DND-41 (cell line): ENCODE data around the gene H6PD.

Experiments
- ATAC-seq: fragments of 200-7000 bp; cut with Tn5 transposase; 3 replicates; pipeline ENCODE4 v1.9.1; 2021; ENCODE audit warnings: low read depth; ENCODE audit not compliant: insufficient read depth
- DNase-seq: peaks from one replicate; pipeline ENCODE4 v3.0.0-alpha.2; 2020
- H2AFZ ChIP-seq: 2 replicates; pipeline ENCODE4 v1.6.0; 2012; ENCODE audit warnings: low read depth, low read length
- H3K27ac ChIP-seq: 2 replicates; pipeline ENCODE4 v1.5.1; 2012; ENCODE audit warnings: low read length, inconsistent platforms
- H3K27me3 ChIP-seq: fragments of 200-600 bp; sonication (generic); 2 replicates; pipeline ENCODE4 v1.6.0; 2012; ENCODE audit warnings: low read length, mild to moderate bottlenecking, inconsistent platforms; ENCODE audit not compliant: insufficient read depth, poor library complexity
- H3K36me3 ChIP-seq: 2 replicates; pipeline ENCODE4 v1.5.1; 2012; ENCODE audit warnings: low read length, inconsistent platforms; ENCODE audit not compliant: insufficient read depth
- H3K4me1 ChIP-seq: 2 replicates; pipeline ENCODE4 v1.5.1; 2012; ENCODE audit warnings: mild to moderate bottlenecking, low read length; ENCODE audit not compliant: insufficient read depth
- H3K4me2 ChIP-seq: 2 replicates; pipeline ENCODE4 v1.6.0; 2012; ENCODE audit warnings: mild to moderate bottlenecking, moderate library complexity, low read length, inconsistent platforms; ENCODE audit not compliant: insufficient read depth
- H3K4me3 ChIP-seq, 2 experiments: fragments of 200-600 bp in 1 of 2; shearing (Covaris generic) in 1 of 2; 2 replicates each; pipeline ENCODE4 v1.5.1; 2012 to 2016; ENCODE audit warnings: inconsistent platforms in 2 of 2, low read length in 2 of 2, mild to moderate bottlenecking in 2 of 2, low read depth in 1 of 2, moderate library complexity in 1 of 2
- H3K79me2 ChIP-seq: 2 replicates; pipeline ENCODE4 v1.6.0; 2012; ENCODE audit warnings: low read length, inconsistent platforms; ENCODE audit not compliant: insufficient read depth
- H3K9ac ChIP-seq: 2 replicates; pipeline ENCODE4 v1.6.0; 2012; ENCODE audit warnings: low read depth, mild to moderate bottlenecking, inconsistent platforms, low read length, moderate library complexity
- H3K9me3 ChIP-seq: 2 replicates; pipeline ENCODE4 v1.5.1; 2012; ENCODE audit warnings: low read length, moderate library complexity, mild to moderate bottlenecking, inconsistent platforms; ENCODE audit not compliant: insufficient read depth, severe bottlenecking
- H4K20me1 ChIP-seq: 2 replicates; pipeline ENCODE4 v1.6.0; 2012; ENCODE audit warnings: low read length; ENCODE audit not compliant: insufficient read depth
- EZH2 ChIP-seq: IDR thresholded peaks from 3 replicates; pipeline ENCODE4 v1.6.1; 2012; ENCODE audit warnings: borderline replicate concordance, low read depth, mild to moderate bottlenecking, moderate library complexity, low read length, inconsistent platforms; ENCODE audit not compliant: severe bottlenecking
- TF ChIP-seq, protein P1 (sequence below): IDR thresholded peaks from 2 replicates; pipeline ENCODE4 v1.5.1; 2012; ENCODE audit warnings: borderline replicate concordance, low read length, moderate library complexity, mild to moderate bottlenecking; ENCODE audit not compliant: poor library complexity, severe bottlenecking; ENCODE audit errors: extremely low read depth

The H6PD gene

DNA sequence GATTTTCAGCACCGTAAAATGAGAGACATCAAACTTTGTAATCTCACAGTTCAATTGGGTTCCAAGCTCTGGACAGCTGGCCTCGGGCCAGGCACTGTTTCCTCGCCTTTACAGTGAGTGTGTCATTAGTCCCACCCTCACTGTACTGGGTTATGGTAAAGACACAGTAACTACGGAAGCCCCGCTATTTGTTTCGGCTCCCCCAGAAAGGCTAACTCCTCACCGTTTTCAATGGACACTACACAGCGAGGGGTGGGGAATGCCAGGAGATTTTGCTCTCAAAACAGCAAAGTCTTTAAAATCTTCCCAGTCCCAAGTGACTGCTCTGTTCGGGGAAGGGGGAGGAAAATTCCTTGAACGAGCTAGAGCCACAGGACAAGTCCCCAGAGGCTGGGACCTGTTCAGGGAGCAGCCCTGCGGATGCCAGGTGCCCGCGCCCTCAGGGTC, 57.4 kb downstream of the H6PD start:
- peaks cover 53% of the 10 kb centered on the region for H3K4me1 ChIP-seq
- peaks cover 16% of the 10 kb centered on the region for H3K36me3 ChIP-seq
- no peak overlapping the region for H3K27ac ChIP-seq
- peak overlapping the region; percentile 61 for H3K4me2 ChIP-seq
- no peaks in the 10 kb centered on the region for H3K27me3 ChIP-seq
- H2AFZ ChIP-seq, result no peak overlapping the region
- peaks cover 39% of the 10 kb centered on the region for H3K79me2 ChIP-seq
- ATAC-seq, result no peak
- peak overlapping the region in 1 of 2 experiments; percentile 61; a peak in 2 of 4 replicates for H3K4me3 ChIP-seq
- peaks cover 35% of the 10 kb centered on the region for H4K20me1 ChIP-seq
- H3K9ac ChIP-seq, result peak overlapping the region; percentile 70; the same call in 1 of the 2 replicates
- TF ChIP-seq, protein P1, sequence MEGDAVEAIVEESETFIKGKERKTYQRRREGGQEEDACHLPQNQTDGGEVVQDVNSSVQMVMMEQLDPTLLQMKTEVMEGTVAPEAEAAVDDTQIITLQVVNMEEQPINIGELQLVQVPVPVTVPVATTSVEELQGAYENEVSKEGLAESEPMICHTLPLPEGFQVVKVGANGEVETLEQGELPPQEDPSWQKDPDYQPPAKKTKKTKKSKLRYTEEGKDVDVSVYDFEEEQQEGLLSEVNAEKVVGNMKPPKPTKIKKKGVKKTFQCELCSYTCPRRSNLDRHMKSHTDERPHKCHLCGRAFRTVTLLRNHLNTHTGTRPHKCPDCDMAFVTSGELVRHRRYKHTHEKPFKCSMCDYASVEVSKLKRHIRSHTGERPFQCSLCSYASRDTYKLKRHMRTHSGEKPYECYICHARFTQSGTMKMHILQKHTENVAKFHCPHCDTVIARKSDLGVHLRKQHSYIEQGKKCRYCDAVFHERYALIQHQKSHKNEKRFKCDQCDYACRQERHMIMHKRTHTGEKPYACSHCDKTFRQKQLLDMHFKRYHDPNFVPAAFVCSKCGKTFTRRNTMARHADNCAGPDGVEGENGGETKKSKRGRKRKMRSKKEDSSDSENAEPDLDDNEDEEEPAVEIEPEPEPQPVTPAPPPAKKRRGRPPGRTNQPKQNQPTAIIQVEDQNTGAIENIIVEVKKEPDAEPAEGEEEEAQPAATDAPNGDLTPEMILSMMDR, result no peak
- TF ChIP-seq EZH2, result no peak
- DNase-seq, result no peak
- no peaks in the 10 kb centered on the region for H3K9me3 ChIP-seq

DNA sequence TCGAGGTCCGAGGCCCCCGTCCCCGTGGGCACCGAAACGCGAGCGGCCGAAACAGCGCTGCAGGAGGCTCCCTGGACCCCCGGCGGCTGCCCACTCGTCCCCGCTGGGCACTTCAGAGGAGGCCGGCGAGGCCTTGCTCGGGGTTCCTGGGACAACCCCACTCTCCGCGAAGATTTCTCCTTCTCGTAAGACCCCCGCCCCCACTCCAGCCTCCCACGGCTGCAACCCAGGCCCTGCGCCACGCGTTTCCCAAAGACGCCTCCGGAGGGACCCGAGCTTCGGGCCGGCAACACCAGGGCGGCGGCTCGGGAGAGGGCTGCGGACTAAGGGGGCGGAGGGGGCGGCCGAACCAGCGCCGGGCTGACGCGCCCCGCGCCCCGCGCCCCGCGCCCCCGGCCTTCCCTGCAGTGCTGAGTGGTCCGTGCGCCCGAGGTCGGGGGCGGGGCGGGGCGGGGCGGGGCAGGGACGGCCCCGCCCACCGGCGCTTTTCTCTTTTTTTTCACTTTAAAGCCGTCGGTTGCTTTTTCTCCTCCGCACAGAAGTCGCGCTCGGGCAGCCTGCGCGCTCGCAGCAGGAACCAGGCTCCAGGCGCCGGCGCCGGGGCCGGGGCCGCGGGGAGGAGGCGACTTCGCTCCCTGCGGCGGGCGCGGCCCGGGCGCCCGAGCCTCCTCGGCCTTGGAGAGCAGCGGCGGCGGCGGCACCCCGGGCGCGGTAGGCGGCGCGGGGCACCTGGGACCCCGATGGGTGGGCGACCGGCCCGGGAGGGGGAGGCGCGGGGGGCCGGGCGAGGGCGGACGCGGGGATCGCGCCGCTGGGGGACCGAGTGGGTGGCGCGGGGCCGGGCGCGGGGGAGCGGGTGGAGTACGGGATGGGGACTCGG, 58.0 kb downstream of the H6PD start, which contains the start of gene SPSB1:
Gene SPSB1, plus strand, starts transcription at position 534 of the 880 bp plus-strand sequence. CDS start 62,998 bp downstream, outside the sequence.
- ATAC-seq, result peak; percentile 64
- peak; percentile 83 for DNase-seq
- H3K9ac ChIP-seq, result peak within 1 kb of the TSS; percentile 70

DNA sequence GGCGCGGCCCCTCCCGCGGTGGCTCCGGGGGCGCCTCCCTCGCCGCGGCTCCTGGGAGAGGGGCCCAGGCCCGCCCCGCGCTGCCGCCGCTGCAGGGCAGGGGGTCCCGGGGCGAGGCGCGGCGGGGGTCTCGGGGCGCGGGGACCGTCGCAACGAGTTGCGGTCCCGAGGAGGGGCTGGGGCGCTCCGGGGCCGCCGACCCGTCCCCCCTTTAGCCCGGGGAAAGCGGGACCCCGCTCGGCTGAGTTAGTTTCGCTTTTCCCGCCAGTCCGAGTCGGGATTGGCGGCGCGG, 58.6 kb downstream of the H6PD start:
- Histone ChIP-seq H3K36me3 (peaks cover 26% of the 10 kb centered on the region), H4K20me1 (peaks cover 46% of the 10 kb centered on the region), H3K27me3 (no peaks in the 10 kb centered on the region), H3K4me2 (peak overlapping the region; percentile 75; the same call in 1 of the 2 replicates), H3K27ac (peak overlapping the region; percentile 77), H3K4me3 (peak overlapping the region; percentile 45 to 61; a peak in 3 of 4 replicates), H3K9me3 (no peaks in the 10 kb centered on the region), H3K4me1 (peaks cover 65% of the 10 kb centered on the region), H2AFZ (no peak overlapping the region), H3K9ac (peak overlapping the region; percentile 70), H3K79me2 (peaks cover 52% of the 10 kb centered on the region)
- ATAC-seq (no peak; the same call in 2 of the 3 replicates), DNase-seq (no peak)
- TF ChIP-seq EZH2, result no peak
- TF ChIP-seq, protein P1, result no peak

More for the DNA sequence above, 58.0 kb downstream of the H6PD start, which contains the start of gene SPSB1:
- Histone ChIP-seq H3K4me2 (peak within 1 kb of the TSS; percentile 75), H2AFZ (no peak within 1 kb of the TSS), H3K4me3 (peak within 1 kb of the TSS; percentile 45 to 61), H4K20me1 (peaks cover 42% of the 10 kb centered on the region), H3K36me3 (peaks cover 23% of the 10 kb centered on the region), H3K27me3 (no peaks in the 10 kb centered on the region), H3K79me2 (peaks cover 46% of the 10 kb centered on the region), H3K9me3 (no peaks in the 10 kb centered on the region), H3K27ac (peak within 1 kb of the TSS; percentile 77), H3K4me1 (peaks cover 59% of the 10 kb centered on the region)
- no peak for TF ChIP-seq EZH2
- TF ChIP-seq, protein P1, result peak; percentile 55
